HepG2 (cell line): ENCODE measurements around the gene NYAP1. TPM values are rescaled to one million over a fixed set of nuclear protein-coding genes. Genes with fewer than 3 reads are reported as not detected.

Experiments used
- ARNT2 ChIP-seq: sonication (generic); formaldehyde crosslinking; IDR thresholded peaks from 2 replicates; pipeline ENCODE4 v1.8.0; 2022; ENCODE audit warnings: mild to moderate bottlenecking, low read depth, missing genetic modification reagents, moderate library complexity
- CEBPG ChIP-seq: IDR thresholded peaks from 2 replicates; pipeline ENCODE4 v1.6.1; 2016
- CTCF ChIP-seq: sonication (generic); formaldehyde crosslinking; IDR thresholded peaks from 2 replicates; pipeline ENCODE4 v1.5.0; 2020; ENCODE audit warnings: mild to moderate bottlenecking, missing genetic modification reagents, moderate library complexity
- ESRRA ChIP-seq: sonication (generic); formaldehyde crosslinking; IDR thresholded peaks from 2 replicates; pipeline ENCODE4 v1.5.1; 2020; ENCODE audit warnings: mild to moderate bottlenecking, low read depth, missing genetic modification reagents
- FOXC1 ChIP-seq: sonication (generic); formaldehyde crosslinking; IDR thresholded peaks from 2 replicates; pipeline ENCODE4 v1.8.0; 2022; ENCODE audit warnings: mild to moderate bottlenecking, missing genetic modification reagents, borderline replicate concordance
- HNF1B ChIP-seq: sonication (generic); formaldehyde crosslinking; IDR thresholded peaks from 2 replicates; pipeline ENCODE4 v1.5.1; 2020; ENCODE audit warnings: mild to moderate bottlenecking, moderate library complexity, missing genetic modification reagents
- KDM2A ChIP-seq: sonication (generic); formaldehyde crosslinking; IDR thresholded peaks from 2 replicates; pipeline ENCODE4 v1.4.0; 2020; ENCODE audit warnings: low read depth, missing genetic modification reagents, borderline replicate concordance
- PTBP1 ChIP-seq: fragments of 200-400 bp; formaldehyde crosslinking; IDR thresholded peaks from 2 replicates; pipeline ENCODE4 v1.6.1; 2018; ENCODE audit warnings: low read length, low read depth; ENCODE audit not compliant: poor library complexity, severe bottlenecking
- SOX13 ChIP-seq, 3 experiments: fragments of 450-650 bp in 1 of 3; sonication (generic) in 1 of 3; formaldehyde crosslinking in 1 of 3; IDR thresholded peaks in 2 of 3; conservative IDR thresholded peaks in 1 of 3; 2 replicates each; pipeline versions ENCODE4 v1.5.0 to v1.6.1; 2016 to 2020; ENCODE audit warnings: antibody characterized with exemption in 1 of 3, mild to moderate bottlenecking in 1 of 3, missing compliant biosample characterization in 1 of 3, missing genetic modification reagents in 1 of 3, moderate library complexity in 1 of 3
- SOX5 ChIP-seq: IDR thresholded peaks from 2 replicates; pipeline ENCODE4 v1.6.1; 2016; ENCODE audit warnings: borderline replicate concordance
- ZBTB2 ChIP-seq: sonication (generic); formaldehyde crosslinking; IDR thresholded peaks from 2 replicates; pipeline ENCODE4 v1.8.0; 2022; ENCODE audit warnings: low read depth, missing genetic modification reagents
- ZFP37 ChIP-seq: sonication (generic); formaldehyde crosslinking; IDR thresholded peaks from 2 replicates; pipeline ENCODE4 v1.4.0; 2020; ENCODE audit warnings: missing genetic modification reagents, borderline replicate concordance
- ZFX ChIP-seq: sonication (generic); formaldehyde crosslinking; IDR thresholded peaks from 2 replicates; pipeline ENCODE4 v1.4.0; 2020; ENCODE audit warnings: mild to moderate bottlenecking, low read depth, missing genetic modification reagents, moderate library complexity
- ZMYM4 ChIP-seq: sonication (generic); formaldehyde crosslinking; IDR thresholded peaks from 2 replicates; pipeline ENCODE4 v1.8.1; 2023; ENCODE audit warnings: mild to moderate bottlenecking, missing genetic modification reagents
- ZNF382 ChIP-seq: sonication (generic); formaldehyde crosslinking; IDR thresholded peaks from 2 replicates; pipeline ENCODE4 v1.5.0; 2020; ENCODE audit warnings: missing genetic modification reagents, mild to moderate bottlenecking, borderline replicate concordance
- ZSCAN9 ChIP-seq: IDR thresholded peaks from 2 replicates; pipeline ENCODE4 v1.6.1; 2016; ENCODE audit warnings: borderline replicate concordance
- polyA plus RNA-seq, 8 experiments: library from polyadenylated mRNA; depleted of rRNA in 3 of 8; stranded (reverse) in 7 of 8; unstranded in 1 of 8; fragments of >200 nt; fragmentation: Illumina TruSeq in 4 of 8; extraction: Trizol in 4 of 8; gene quantifications; 2 replicates each; pipeline versions ENCODE4 v1.2.1 to v1.2.3, GENCODE V29; 2011 to 2016; ENCODE audit warnings: low read depth in 4 of 8, missing spikeins in 1 of 8, mixed read lengths in 1 of 8; ENCODE audit not compliant: insufficient read depth in 1 of 8
- total RNA-seq, 5 experiments: library from RNA; depleted of rRNA; stranded (reverse); fragments of >200 nt; fragmentation: Illumina TruSeq; extraction: Trizol; gene quantifications; 2 replicates each; pipeline ENCODE4 v1.2.3, GENCODE V29; 2016; ENCODE audit warnings: low read depth in 1 of 5
- TF ChIP-seq, protein P1 (sequence below): IDR thresholded peaks from 2 replicates; pipeline ENCODE4 v1.6.1; 2016; ENCODE audit warnings: missing genetic modification reagents, missing compliant biosample characterization
- TF ChIP-seq, protein P2 (sequence below): sonication (generic); formaldehyde crosslinking; IDR thresholded peaks from 2 replicates; pipeline ENCODE4 v1.8.1; 2023; ENCODE audit warnings: mild to moderate bottlenecking, inconsistent platforms, moderate library complexity, missing genetic modification reagents, borderline replicate concordance
- TF ChIP-seq, protein P3 (sequence below): sonication (generic); formaldehyde crosslinking; IDR thresholded peaks from 2 replicates; pipeline ENCODE4 v1.5.1; 2020; ENCODE audit warnings: missing genetic modification reagents, mild to moderate bottlenecking, borderline replicate concordance
- TF ChIP-seq, protein P4 (sequence below): IDR thresholded peaks from 2 replicates; pipeline ENCODE4 v1.6.1; 2016; ENCODE audit warnings: low read depth, borderline replicate concordance

The NYAP1 gene
- total and polyA plus RNA-seq, 2 of the 13 experiments (the other 11 are each of a cell fraction or from before 2014, with no cell fraction given) = 0.15 to 0.46 TPM

- no peak for TF ChIP-seq ZNF382 (CRISPR knock-in tag)
- TF ChIP-seq, protein P1, sequence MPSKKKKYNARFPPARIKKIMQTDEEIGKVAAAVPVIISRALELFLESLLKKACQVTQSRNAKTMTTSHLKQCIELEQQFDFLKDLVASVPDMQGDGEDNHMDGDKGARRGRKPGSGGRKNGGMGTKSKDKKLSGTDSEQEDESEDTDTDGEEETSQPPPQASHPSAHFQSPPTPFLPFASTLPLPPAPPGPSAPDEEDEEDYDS (CRISPR knock-in tag) = no peak
- TF ChIP-seq SOX5 (CRISPR knock-in tag) = no peak
- 0 out of 2 replicates have a peak, but pooled peaks have one; percentile 57 for TF ChIP-seq ARNT2 (CRISPR knock-in tag)
- TF ChIP-seq HNF1B (CRISPR knock-in tag) = no peak
- TF ChIP-seq, protein P2, sequence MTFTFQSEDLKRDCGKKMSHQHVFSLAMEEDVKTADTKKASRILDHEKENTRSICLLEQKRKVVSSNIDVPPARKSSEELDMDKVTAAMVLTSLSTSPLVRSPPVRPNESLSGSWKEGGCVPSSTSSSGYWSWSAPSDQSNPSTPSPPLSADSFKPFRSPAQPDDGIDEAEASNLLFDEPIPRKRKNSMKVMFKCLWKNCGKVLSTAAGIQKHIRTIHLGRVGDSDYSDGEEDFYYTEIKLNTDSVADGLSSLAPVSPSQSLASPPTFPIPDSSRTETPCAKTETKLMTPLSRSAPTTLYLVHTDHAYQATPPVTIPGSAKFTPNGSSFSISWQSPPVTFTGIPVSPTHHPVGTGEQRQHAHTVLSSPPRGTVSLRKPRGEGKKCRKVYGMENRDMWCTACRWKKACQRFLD (CRISPR knock-in tag) = 0 out of 2 replicates have a peak, but pooled peaks have one; percentile 43
- no peak for TF ChIP-seq ZSCAN9 (CRISPR knock-in tag)
- TF ChIP-seq, protein P3, sequence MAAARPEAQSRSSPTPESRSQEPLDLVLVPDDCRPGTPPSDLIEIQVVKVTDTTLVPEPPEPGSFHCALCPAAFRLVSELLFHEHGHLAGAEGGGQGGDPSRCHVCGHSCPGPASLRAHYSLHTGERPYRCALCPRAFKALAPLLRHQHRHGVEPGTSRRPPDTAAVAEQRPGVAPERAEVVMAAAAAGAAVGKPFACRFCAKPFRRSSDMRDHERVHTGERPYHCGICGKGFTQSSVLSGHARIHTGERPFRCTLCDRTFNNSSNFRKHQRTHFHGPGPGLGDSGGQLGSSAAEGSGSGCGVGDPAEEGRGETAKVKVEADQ = no peak
- no peak for TF ChIP-seq SOX13 (IDR thresholded peaks at IDR 0.05)
- TF ChIP-seq SOX13 (CRISPR knock-in tag; conservative IDR thresholded peaks at IDR 0.05 in 1 of 2, IDR thresholded peaks at IDR 0.05 in 1 of 2) = peak in 1 of 2 experiments; percentile 14; a peak in 1 of 4 replicates
- TF ChIP-seq CTCF (CRISPR knock-in tag) = peak; percentile 87
- TF ChIP-seq ZFP37 (CRISPR knock-in tag) = no peak
- TF ChIP-seq PTBP1 = no peak
- TF ChIP-seq FOXC1 (CRISPR knock-in tag) = no peak
- TF ChIP-seq ZBTB2 (CRISPR knock-in tag) = peak; percentile 69
- TF ChIP-seq ZMYM4 = peak; percentile 33; the same call in 1 of the 2 replicates
- 0 out of 2 replicates have a peak, but pooled peaks have one; percentile 40 for TF ChIP-seq ESRRA
- TF ChIP-seq CEBPG (CRISPR knock-in tag) = no peak
- TF ChIP-seq, protein P4, sequence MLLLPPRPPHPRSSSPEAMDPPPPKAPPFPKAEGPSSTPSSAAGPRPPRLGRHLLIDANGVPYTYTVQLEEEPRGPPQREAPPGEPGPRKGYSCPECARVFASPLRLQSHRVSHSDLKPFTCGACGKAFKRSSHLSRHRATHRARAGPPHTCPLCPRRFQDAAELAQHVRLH (CRISPR knock-in tag) = peak; percentile 48; the same call in 1 of the 2 replicates
- TF ChIP-seq KDM2A = peak; percentile 34; the same call in 1 of the 2 replicates
- TF ChIP-seq ZFX (CRISPR knock-in tag) = peak; percentile 40; the same call in 1 of the 2 replicates
Observed at GRCh38 chr7:100483090-100483721, 521 bp upstream of the NYAP1 start (continued).
